GM19193 (cell line): Measurements from ENCODE around the gene PLEKHA4.

Experiments
- POLR2A ChIP-seq: IDR thresholded peaks from 4 replicates; pipeline ENCODE4 v1.6.1; 2011; ENCODE audit not compliant: insufficient read depth, insufficient read length; ENCODE audit errors: extremely low read depth

PLEKHA4 gene

DNA sequence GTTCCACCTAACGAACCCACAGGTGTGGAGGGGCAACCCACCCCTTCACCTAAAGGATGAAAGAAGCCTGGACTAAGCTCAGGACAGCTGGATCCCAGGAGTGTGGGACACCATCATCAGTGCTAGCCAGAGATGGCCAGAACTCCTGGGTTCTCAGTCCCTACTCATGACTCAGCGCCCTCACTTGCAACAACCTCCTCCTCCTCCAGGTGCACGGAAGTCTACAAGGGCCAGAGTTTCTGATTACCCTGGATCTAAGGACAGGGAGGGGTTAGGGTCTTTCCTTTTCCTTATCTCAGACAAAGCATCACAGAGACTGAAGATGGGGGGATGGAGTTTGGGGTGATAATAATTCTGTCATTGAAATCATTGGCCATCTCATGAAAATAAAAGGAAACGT, 22.1 kb upstream of the PLEKHA4 start:
- TF ChIP-seq POLR2A: no peak

DNA sequence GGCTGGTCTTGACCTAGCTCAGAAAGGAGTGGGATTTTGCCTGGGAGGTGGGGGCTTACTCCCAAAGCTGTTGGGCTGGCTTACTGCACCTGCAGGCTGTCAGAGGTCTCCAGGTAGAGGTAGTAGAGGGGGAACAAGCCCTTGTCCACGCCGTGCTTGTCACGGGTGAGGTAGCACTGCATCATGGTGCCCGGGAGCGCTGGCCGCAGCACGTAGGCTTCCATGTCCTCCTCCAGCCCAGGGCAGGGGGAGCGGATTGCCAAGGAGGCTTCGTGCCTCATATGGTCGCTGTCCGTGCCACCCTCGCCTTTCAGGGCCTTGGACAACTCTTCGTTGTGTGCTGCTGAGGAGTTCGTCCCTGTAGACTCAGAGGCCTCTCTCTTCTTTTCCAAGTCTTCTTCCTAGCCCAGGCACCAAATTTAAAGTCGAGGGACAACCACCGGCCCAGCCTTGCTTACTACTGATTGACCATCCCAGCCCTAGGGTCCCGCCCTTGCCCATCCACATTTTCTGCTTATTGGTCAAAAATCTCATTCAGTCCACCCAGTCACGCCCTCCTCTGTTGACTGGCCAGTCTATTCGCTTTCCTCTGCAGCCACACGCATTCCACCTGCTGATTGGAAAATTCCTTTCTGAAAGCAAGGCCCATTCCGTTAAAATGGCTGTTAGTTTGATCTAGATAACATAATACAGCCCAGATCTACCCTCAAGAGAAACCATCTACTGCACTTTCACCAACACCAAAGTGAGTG, 19.6 kb upstream of the PLEKHA4 start:
- TF ChIP-seq POLR2A: no peak

DNA sequence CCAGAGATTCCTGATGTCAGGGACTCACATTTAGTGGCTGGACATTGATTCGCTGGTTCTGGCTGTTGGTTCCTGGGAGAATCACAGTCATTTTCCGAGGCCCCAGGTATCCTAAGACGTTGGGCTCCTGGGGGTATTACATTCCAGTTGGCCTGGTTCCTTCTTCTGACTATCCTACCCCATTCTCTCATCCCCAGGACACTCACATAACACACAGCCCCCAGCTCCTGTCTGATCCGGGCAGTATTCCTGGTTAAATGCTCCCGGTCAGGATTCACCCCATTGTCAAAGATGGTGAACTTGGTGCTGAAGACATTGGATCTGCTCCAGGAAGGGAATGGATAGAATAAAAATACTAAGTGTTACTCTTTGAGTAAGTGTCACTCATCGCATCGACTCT, 15.3 kb upstream of the PLEKHA4 start:
- no peak for TF ChIP-seq POLR2A

DNA sequence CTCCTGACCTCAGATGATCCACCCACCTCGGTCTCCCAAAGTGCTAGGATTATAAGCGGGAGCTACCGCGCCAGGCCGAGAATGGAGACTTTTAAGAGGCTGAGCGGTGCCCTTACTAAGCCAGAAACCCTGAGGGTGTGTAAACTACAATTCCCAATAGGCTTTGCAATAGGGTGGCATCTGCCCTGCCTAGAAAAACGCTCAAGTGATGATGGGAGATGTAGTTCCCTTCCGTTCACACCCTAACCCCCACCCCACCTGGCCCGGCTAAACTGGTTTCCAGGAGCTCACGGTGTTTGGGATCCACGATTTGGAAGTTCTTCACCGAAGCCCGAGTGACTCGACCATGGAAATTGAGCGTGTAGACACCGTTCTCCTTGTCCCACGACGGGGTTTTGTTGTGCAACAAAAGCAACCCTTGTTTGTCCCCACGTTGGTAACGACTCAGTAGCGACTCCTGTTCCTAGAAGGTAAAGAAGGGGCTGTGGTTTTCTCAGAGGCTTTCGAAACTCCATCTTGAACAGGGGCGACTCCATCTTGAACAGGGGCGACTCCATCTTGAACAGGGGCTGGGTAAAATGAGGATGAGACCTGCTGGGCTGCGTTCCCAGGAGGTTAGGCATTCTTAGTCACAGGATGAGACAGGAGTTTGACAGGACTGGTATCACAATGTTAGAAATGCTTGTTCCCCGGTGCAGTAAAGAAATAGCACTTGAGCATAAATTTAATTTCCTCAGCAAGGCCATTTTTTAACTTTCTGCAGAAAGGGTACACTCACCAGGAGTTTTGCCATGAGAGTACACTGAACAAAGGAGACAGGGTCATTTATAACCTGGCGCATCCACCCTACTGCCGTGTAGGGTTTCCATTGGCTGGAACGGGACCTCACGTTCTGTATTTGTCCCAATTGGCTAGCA, 13.6 kb upstream of the PLEKHA4 start:
- TF ChIP-seq POLR2A: no peak

DNA sequence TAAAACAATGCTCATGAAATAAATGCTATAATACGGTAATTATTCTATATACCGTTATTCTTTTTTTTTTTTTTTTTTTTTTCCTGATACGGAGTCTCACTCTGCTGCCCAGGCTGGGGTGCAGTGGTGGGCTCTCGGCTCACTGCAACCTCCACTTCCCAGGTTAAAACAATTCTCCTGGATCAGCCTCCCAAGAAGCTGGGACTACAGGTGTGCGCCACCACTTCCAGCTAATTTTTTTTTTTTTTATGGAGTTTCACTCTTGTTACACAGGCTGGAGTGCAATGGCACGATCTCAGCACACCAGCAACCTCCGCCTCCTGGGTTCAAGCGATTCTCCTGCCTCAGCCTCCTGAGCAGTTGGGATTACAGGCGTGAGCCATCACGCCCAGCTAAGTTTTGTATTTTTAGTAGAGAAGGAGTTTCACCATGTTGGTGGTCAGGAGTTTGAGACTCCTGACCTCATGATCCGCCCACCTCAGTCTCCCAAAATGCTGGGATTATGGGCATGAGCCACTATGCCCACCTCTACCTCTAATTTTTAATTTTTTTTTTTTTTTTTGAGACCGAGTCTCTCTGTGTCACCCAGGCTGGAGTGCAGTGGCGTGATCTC, 10.7 kb upstream of the PLEKHA4 start:
- TF ChIP-seq POLR2A: no peak

DNA sequence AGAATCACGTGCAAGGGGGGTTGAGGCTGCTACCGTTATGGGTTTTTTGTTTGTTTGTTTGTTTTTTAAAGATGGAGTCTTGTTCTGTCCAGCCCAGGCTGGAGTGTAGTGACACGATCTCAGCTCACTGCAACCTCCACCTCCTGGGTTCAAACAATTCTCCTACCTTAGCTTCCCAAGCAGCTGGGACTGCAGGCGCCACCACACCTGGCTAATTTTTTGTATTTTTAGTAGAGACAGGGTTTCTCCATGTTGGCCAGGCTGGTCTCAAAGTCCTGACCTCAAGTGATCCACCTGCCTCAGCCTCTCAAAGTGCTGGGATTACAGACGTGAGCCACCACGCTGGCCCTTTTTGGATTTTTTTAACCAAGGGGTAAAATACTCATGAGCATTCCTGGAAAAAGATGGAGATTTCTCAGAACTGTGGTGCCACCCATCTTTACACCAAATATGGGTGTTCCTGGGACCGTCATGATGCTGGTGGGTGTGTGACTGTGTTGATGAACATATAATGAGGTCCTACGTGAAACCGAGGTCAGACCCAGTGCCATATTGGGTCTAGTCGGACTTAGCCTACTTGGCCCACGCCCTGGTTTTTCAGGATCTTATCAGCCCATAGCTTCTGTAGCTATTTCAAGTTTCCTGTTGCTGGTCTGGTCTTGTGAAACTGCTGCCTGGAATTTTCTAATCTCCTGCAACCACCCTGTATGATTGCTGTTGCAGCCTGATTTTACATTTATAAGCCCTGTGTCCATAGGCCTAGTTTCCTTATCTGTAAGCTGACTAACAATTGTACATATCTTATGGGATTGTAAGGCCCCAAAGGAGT, 10.0 kb upstream of the PLEKHA4 start:
- peak; percentile 44 for TF ChIP-seq POLR2A

DNA sequence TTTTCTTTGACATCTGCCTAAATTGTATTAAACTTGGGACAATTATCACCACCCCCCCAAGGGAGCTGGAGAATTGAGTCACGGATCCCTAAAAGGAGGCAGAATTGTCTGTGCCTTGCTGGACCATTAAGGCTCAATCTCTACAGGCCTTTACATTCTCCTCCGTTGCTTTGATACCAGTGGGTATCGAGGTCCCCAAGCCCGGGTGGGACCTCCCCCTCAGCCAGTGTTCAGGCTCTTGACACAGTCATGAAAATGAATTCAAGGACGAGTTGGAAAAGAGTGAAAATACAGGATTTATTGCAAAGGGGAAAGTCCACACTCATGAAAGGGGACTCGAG, 9.4 kb upstream of the PLEKHA4 start:
- TF ChIP-seq POLR2A: peak; percentile 6

DNA sequence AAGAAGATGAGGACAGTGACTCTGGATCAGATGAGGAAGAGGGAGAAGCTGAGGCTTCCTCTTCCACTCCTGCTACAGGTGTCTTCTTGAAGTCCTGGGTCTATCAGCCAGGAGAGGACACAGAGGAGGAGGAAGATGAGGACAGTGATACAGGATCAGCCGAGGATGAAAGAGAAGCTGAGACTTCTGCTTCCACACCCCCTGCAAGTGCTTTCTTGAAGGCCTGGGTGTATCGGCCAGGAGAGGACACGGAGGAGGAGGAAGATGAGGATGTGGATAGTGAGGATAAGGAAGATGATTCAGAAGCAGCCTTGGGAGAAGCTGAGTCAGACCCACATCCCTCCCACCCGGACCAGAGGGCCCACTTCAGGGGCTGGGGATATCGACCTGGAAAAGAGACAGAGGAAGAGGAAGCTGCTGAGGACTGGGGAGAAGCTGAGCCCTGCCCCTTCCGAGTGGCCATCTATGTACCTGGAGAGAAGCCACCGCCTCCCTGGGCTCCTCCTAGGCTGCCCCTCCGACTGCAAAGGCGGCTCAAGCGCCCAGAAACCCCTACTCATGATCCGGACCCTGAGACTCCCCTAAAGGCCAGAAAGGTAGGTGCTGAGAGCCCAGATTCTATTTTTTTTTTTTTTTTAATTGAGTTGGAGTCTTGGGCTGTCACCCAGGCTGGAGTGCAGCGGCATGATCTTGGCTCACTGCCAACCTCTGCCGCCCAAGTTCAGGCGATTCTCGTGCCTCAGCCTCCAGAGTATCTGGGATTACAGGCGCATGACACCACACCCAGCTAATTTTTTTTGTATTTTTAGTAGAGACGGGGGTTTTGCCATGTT, 6.1 kb upstream of the PLEKHA4 start:
- peak; percentile 23 for TF ChIP-seq POLR2A

DNA sequence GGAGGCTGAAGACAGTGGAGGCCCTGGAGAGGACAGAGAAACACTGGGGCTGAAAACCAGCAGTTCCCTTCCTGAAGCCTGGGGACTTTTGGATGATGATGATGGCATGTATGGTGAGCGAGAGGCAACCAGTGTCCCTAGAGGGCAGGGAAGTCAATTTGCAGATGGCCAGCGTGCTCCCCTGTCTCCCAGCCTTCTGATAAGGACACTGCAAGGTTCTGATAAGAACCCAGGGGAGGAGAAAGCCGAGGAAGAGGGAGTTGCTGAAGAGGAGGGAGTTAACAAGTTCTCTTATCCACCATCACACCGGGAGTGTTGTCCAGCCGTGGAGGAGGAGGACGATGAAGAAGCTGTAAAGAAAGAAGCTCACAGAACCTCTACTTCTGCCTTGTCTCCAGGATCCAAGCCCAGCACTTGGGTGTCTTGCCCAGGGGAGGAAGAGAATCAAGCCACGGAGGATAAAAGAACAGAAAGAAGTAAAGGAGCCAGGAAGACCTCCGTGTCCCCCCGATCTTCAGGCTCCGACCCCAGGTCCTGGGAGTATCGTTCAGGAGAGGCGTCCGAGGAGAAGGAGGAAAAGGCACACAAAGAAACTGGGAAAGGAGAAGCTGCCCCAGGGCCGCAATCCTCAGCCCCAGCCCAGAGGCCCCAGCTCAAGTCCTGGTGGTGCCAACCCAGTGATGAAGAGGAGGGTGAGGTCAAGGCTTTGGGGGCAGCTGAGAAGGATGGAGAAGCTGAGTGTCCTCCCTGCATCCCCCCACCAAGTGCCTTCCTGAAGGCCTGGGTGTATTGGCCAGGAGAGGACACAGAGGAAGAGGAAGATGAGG, 5.3 kb upstream of the PLEKHA4 start:
- TF ChIP-seq POLR2A: no peak

DNA sequence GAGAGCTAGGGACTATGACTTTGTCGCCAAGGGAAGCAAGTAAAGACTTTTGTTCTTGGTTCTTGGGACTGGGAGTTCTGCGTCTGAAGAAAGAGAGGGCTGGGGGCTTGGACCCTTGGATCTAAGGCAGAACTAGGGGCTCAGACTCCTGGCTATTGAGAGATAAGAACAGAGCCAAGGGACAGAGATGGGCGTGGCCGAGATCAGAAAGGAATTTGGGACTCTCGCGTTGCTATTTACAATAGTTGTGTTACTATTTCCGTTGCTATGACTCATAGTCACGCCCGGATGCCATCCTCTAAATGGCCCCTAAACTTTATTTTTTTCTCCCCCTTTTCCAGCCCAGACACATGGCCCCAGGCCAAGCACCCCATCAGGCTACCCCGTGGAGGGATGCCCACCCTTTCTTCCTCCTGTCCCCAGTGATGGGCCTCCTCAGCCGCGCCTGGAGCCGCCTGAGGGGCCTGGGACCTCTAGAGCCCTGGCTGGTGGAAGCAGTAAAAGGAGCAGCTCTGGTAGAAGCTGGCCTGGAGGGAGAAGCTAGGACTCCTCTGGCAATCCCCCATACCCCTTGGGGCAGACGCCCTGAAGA, 4.6 kb upstream of the PLEKHA4 start:
- TF ChIP-seq POLR2A: no peak

DNA sequence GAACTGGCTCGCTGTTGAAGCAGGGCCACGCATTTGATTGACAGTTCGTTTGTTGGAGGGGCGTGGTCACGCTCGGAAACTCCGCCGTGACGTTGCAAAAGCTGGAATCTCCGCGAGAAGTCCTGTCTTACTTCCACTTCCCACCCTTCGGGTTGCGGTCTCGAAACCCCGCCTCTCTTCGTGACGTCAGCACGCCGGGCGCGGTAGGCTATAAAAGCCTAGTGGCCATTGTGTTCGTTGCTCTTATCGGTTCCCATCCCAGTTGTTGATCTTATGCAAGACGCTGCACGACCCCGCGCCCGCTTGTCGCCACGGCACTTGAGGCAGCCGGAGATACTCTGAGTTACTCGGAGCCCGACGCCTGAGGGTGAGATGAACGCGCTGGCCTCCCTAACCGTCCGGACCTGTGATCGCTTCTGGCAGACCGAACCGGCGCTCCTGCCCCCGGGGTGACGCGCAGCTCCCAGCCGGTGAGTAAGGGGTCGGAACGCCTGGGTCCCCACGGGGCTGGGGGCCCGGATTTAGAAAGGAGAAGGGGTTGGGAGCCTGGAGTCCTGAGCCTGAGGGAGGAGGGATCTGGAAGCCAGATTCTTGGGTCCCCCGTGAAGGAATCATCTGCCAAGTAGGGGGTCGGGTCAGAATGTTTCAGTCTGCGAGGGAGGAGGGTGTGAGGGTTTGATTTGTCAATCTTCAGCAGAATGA, 3.9 kb upstream of the PLEKHA4 start, which contains the start of gene PPP1R15A:
Gene PPP1R15A (plus strand): TSS at position 240 of the 702 bp plus-strand sequence. CDS start 813 bp downstream, outside the sequence.
- peak; percentile 100 for TF ChIP-seq POLR2A

DNA sequence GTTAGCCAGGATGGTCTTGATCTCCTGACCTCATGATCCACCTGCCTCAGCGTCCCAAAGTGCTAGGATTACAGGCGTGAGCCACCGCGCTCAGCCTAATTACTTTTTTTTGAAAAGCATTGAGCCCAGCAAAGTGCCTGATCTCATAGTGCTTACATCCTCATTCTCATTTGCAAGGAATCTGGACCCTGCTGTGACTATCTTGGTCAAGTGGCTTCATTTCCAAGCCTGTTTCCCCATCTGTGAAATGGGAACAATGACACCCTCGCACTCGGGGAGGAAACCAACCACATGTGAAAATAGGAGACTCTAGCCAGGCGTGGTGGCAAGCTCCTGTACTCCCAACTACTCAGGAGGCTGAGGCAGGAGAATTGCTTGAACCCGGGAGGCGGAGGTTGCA, 1.6 kb upstream of the PLEKHA4 start:
- no peak for TF ChIP-seq POLR2A
